ENCODE results near the gene PXDN. TPM values are rescaled to one million over a fixed set of nuclear protein-coding genes. Genes with fewer than 3 reads are reported as not detected.

Gene PXDN
- total and polyA plus RNA-seq, 2 of the 13 experiments (the other 11 are each of a cell fraction or from before 2014, with no cell fraction given) = not detected

GRCh38 chr2:1781291-1782080 is 37.2 kb upstream of the PXDN start:
- Histone ChIP-seq H3K27me3 (ENCODE audit: control insufficient read depth in 1 of 2, insufficient read depth in 2 of 2, low read length in 2 of 2) (peaks cover 4 to 60% of the 10 kb centered on the region in 2 experiments; a peak in 4 of 5 replicates), H3K27ac (ENCODE audit: extremely low read length, insufficient read depth, low read length) (no peak overlapping the region), H3K9ac (ENCODE audit: insufficient read depth, low read depth, low read length) (no peak overlapping the region), H2AFZ (ENCODE audit: low read length) (no peak overlapping the region), H4K20me1 (ENCODE audit: insufficient read depth, low read length) (no peaks in the 10 kb centered on the region), H3K9me3 (ENCODE audit: low read length) (no peaks in the 10 kb centered on the region), H3K4me3 (replicated peaks in 1 of 3; ENCODE audit: insufficient read depth in 1 of 3, low read depth in 2 of 3, low read length in 3 of 3) (no peak overlapping the region), H3K36me3 (replicated peaks in 1 of 2; ENCODE audit: control insufficient read depth in 1 of 2, insufficient read depth in 2 of 2, low read length in 2 of 2) (no peaks in the 10 kb centered on the region), H3K79me2 (ENCODE audit: insufficient read depth, low read length) (no peaks in the 10 kb centered on the region), H3K4me2 (ENCODE audit: low read depth, low read length) (no peak overlapping the region), H3K4me1 (ENCODE audit: insufficient read depth, low read length) (no peaks in the 10 kb centered on the region)
- in situ Hi-C loops (cut with HindIII; ENCODE audit: extremely low pct_ligation_motif_present, low pct_unique_long_range_greater_than_20kb) = no loop called here
- intact Hi-C loops (cut with micrococcal nuclease; ENCODE audit: unreplicated experiment) = no loop called here
- ATAC-seq = no peak
- no peak for FAIRE-seq
- DNase-seq (ENCODE audit: low spot score) = no peak
- ChIA-PET CTCF (ENCODE audit: low intra/inter-chr PET ratio, low total read pairs) (no interaction called here), POLR2A (no interaction called here)
- TF ChIP-seq GRHL1 (CRISPR knock-in tag; conservative IDR thresholded peaks at IDR 0.05) (no peak), JARID2 (CRISPR knock-in tag; IDR thresholded peaks at IDR 0.05; ENCODE audit: insufficient replicate concordance) (no peak), ZNF550 (CRISPR knock-in tag; IDR thresholded peaks at IDR 0.05; ENCODE audit: borderline replicate concordance) (no peak), HOXA7 (CRISPR knock-in tag; IDR thresholded peaks at IDR 0.05) (no peak), ZNF563 (CRISPR knock-in tag; IDR thresholded peaks at IDR 0.05) (no peak), ZNF678 (CRISPR knock-in tag; IDR thresholded peaks at IDR 0.05) (no peak), MTA3 (CRISPR knock-in tag; IDR thresholded peaks at IDR 0.05) (no peak), ZSCAN21 (CRISPR knock-in tag; IDR thresholded peaks at IDR 0.05; ENCODE audit: borderline replicate concordance) (no peak), RAD21 (CRISPR knock-in tag; IDR thresholded peaks at IDR 0.05) (no peak), HNF4G (IDR thresholded peaks at IDR 0.05; ENCODE audit: borderline replicate concordance, low read depth, low read length) (no peak), HNF4G (CRISPR knock-in tag; IDR thresholded peaks at IDR 0.05; ENCODE audit: borderline replicate concordance, low read depth) (no peak), MXD1 (CRISPR knock-in tag; IDR thresholded peaks at IDR 0.05) (no peak), ZNF792 (CRISPR knock-in tag; IDR thresholded peaks at IDR 0.05) (no peak), SMAD3 (CRISPR knock-in tag; IDR thresholded peaks at IDR 0.05) (no peak), FIP1L1 (IDR thresholded peaks at IDR 0.05; ENCODE audit: borderline replicate concordance, insufficient read depth, low read depth, low read length) (no peak)
- TF ChIP-seq, protein P1, sequence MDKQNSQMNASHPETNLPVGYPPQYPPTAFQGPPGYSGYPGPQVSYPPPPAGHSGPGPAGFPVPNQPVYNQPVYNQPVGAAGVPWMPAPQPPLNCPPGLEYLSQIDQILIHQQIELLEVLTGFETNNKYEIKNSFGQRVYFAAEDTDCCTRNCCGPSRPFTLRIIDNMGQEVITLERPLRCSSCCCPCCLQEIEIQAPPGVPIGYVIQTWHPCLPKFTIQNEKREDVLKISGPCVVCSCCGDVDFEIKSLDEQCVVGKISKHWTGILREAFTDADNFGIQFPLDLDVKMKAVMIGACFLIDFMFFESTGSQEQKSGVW (CRISPR knock-in tag; IDR thresholded peaks at IDR 0.05; ENCODE audit: borderline replicate concordance) = no peak
- 37% methylated on average over 14 of the region's 16 CpGs for WGBS (ENCODE audit: low lambda C conversion rate)
- BruUV-seq (replicated peaks) = no TSS peak
